ENCODE measurements around the gene CCDC149. TPM values are rescaled to one million over a fixed set of nuclear protein-coding genes. Genes with fewer than 3 reads are reported as not detected.

Gene CCDC149
- total RNA-seq, 1 experiment from 2014 or later, result 0.95 TPM

DNA sequence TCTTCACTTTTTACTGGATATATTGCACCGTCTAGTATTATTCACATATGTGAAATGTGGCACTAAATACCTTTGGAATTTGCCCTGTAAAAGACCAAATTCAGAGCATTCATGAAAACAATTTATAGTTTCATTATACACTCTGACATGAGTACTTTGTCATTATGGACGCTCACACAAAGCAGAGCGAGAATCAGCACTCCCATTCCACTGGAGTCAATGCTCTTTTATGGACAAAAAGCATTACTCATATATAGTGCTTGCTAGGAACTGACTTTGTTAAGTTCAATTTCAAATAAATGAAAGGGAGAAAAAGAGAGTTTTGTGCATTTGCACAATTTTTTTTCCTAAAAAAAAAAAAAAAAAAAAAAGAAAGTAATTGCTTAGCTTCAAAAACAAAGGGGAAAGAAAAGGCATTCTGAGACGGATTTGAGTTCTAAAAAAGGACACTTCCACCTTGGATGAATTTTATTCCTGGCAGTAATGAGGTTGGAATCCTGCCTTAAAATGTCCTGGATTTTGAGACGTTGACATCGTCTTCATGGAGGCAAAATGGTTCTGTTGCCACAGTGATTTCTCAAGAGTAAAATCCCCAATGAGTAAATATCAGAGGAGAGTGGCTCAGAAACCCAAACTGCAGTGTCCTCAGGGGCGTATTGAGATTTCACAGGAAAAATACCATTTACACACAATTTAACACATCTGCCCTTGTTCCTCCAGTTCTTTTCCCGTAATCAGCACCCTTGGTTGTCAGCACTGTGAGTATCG, 34.8 kb downstream of the CCDC149 start:
- CTCF ChIA-PET, result no interaction called here
- TF ChIP-seq CTCF (IDR thresholded peaks at IDR 0.05; ENCODE audit: insufficient read depth in 1 of 2, low read depth in 1 of 2, low read length in 1 of 2, severe bottlenecking in 1 of 2, unreplicated experiment in 1 of 2), result no peak
- POLR2A ChIA-PET, result no interaction called here

GRCh38 chr4:24876431-24876830, 36.4 kb downstream of the CCDC149 start:
- ChIA-PET POLR2A (no interaction called here), CTCF (no interaction called here)
- no TSS peak for BruUV-seq (replicated peaks)
- Mint-ChIP-seq H3K27ac (ENCODE audit: unreplicated experiment) (no peak overlapping the region), H3K27me3 (ENCODE audit: insufficient read depth, unreplicated experiment) (peaks cover 7% of the 10 kb centered on the region), H3K4me3 (ENCODE audit: unreplicated experiment) (no peak overlapping the region), H3K4me1 (ENCODE audit: low read depth, unreplicated experiment) (no peaks in the 10 kb centered on the region), H3K9me3 (ENCODE audit: unreplicated experiment) (no peaks in the 10 kb centered on the region), H3K36me3 (ENCODE audit: insufficient read depth, unreplicated experiment) (no peaks in the 10 kb centered on the region)
- Histone ChIP-seq H3K36me3 (ENCODE audit: control insufficient read depth, insufficient read depth, low read length) (no peaks in the 10 kb centered on the region), H3K4me3 (ENCODE audit: low read depth, low read length) (no peak overlapping the region), H3K27me3 (replicated peaks; ENCODE audit: control insufficient read depth, insufficient read depth, low read length) (no peaks in the 10 kb centered on the region), H3K9me3 (no peaks in the 10 kb centered on the region), H3K4me1 (no peaks in the 10 kb centered on the region)
- TF ChIP-seq CTCF (IDR thresholded peaks at IDR 0.05; ENCODE audit: insufficient read depth in 1 of 2, low read depth in 1 of 2, low read length in 1 of 2, severe bottlenecking in 1 of 2, unreplicated experiment in 1 of 2), result no peak
- intact Hi-C loops (cut with micrococcal nuclease; ENCODE audit: unreplicated experiment), result no loop called here
- DNase-seq, result no peak

More for the DNA sequence above, 34.8 kb downstream of the CCDC149 start:
- H3K36me3 ChIP-seq (ENCODE audit: control insufficient read depth, insufficient read depth, low read length), result no peaks in the 10 kb centered on the region
- Mint-ChIP-seq H3K36me3 (ENCODE audit: insufficient read depth, unreplicated experiment) (no peaks in the 10 kb centered on the region), H3K27ac (ENCODE audit: unreplicated experiment) (no peak overlapping the region), H3K9me3 (ENCODE audit: unreplicated experiment) (no peaks in the 10 kb centered on the region), H3K4me3 (ENCODE audit: unreplicated experiment) (no peak overlapping the region), H3K4me1 (ENCODE audit: low read depth, unreplicated experiment) (no peaks in the 10 kb centered on the region), H3K27me3 (ENCODE audit: insufficient read depth, unreplicated experiment) (no peaks in the 10 kb centered on the region)
- H3K27me3 ChIP-seq (replicated peaks; ENCODE audit: control insufficient read depth, insufficient read depth, low read length), result no peaks in the 10 kb centered on the region
- intact Hi-C loops (cut with micrococcal nuclease; ENCODE audit: unreplicated experiment), result no loop called here
- no TSS peak for BruUV-seq (replicated peaks)
- no peaks in the 10 kb centered on the region for H3K4me1 ChIP-seq
- DNase-seq, result no peak
- no peaks in the 10 kb centered on the region for H3K9me3 ChIP-seq
- H3K4me3 ChIP-seq (ENCODE audit: low read depth, low read length), result no peak overlapping the region

DNA sequence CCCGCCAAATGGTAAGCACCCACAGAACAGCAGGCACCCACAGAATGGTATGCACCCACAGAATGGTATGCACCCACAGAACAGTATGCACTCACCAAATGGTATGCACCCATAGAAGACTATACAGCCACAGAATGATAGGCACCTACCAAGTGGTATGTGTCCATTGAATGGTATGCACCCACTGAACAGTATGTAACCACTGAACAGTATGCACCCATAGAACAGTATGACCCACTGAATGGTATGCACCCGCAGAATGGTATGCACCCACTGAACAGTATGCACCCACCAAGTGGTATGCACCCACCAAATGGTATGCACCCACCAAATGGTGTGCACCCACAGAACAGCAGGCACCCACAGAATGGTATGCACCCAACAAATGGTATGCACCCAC, 40.1 kb downstream of the CCDC149 start:
- no peaks in the 10 kb centered on the region for H3K9me3 ChIP-seq
- intact Hi-C loops (cut with micrococcal nuclease; ENCODE audit: unreplicated experiment), result no loop called here
- Mint-ChIP-seq H3K36me3 (ENCODE audit: insufficient read depth, unreplicated experiment) (no peaks in the 10 kb centered on the region), H3K4me1 (ENCODE audit: low read depth, unreplicated experiment) (no peaks in the 10 kb centered on the region), H3K27me3 (ENCODE audit: insufficient read depth, unreplicated experiment) (peaks cover 9% of the 10 kb centered on the region), H3K4me3 (ENCODE audit: unreplicated experiment) (no peak overlapping the region), H3K9me3 (ENCODE audit: unreplicated experiment) (no peaks in the 10 kb centered on the region), H3K27ac (ENCODE audit: unreplicated experiment) (no peak overlapping the region)
- ChIA-PET POLR2A (no interaction called here), CTCF (no interaction called here)
- no peak for DNase-seq
- H3K4me1 ChIP-seq, result no peaks in the 10 kb centered on the region
- no peaks in the 10 kb centered on the region for H3K27me3 ChIP-seq (replicated peaks; ENCODE audit: control insufficient read depth, insufficient read depth, low read length)
- no peak overlapping the region for H3K4me3 ChIP-seq (ENCODE audit: low read depth, low read length)
- no TSS peak for BruUV-seq (replicated peaks)
- H3K36me3 ChIP-seq (ENCODE audit: control insufficient read depth, insufficient read depth, low read length), result no peaks in the 10 kb centered on the region
- TF ChIP-seq CTCF (IDR thresholded peaks at IDR 0.05; ENCODE audit: insufficient read depth in 1 of 2, low read depth in 1 of 2, low read length in 1 of 2, severe bottlenecking in 1 of 2, unreplicated experiment in 1 of 2), result no peak
